Smooth muscle cell (in vitro differentiated cells): ENCODE measurements around the gene DCST1. TPM values are rescaled to one million over a fixed set of nuclear protein-coding genes. Genes with fewer than 3 reads are reported as not detected.

ENCODE experiments used
- DNase-seq: peaks from one replicate; lab custom pipeline; 2025; ENCODE audit not compliant: unreplicated experiment; lab: John Stamatoyannopoulos, UW
- H2AFZ ChIP-seq: fragments of 200-600 bp; sonication (generic); 2 replicates; pipeline ENCODE4 v1.6.0; 2016; ENCODE audit warnings: antibody characterized with exemption, low read depth, mild to moderate bottlenecking
- H3F3A ChIP-seq: fragments of 200-600 bp; sonication (generic); 2 replicates; pipeline ENCODE4 v1.6.0; 2017; ENCODE audit warnings: antibody characterized with exemption, low read depth
- H3K27ac ChIP-seq: fragments of 200-600 bp; sonication (generic); 2 replicates; pipeline ENCODE4 v1.5.1; 2016; ENCODE audit warnings: low read depth, mild to moderate bottlenecking
- H3K27me3 ChIP-seq: fragments of 200-600 bp; sonication (generic); 2 replicates; pipeline ENCODE4 v1.6.1; 2016; ENCODE audit warnings: low read depth, mild to moderate bottlenecking
- H3K36me3 ChIP-seq: fragments of 200-600 bp; sonication (generic); 2 replicates; pipeline ENCODE4 v1.5.1; 2016; ENCODE audit warnings: low read depth
- H3K4me1 ChIP-seq: fragments of 200-600 bp; sonication (generic); 2 replicates; pipeline ENCODE4 v1.5.1; 2016; ENCODE audit warnings: low read depth
- H3K4me2 ChIP-seq: fragments of 200-600 bp; sonication (generic); 2 replicates; pipeline ENCODE4 v1.6.0; 2016; ENCODE audit warnings: mild to moderate bottlenecking
- H3K4me3 ChIP-seq: fragments of 200-600 bp; sonication (generic); 2 replicates; pipeline ENCODE4 v1.5.1; 2016; ENCODE audit warnings: mild to moderate bottlenecking
- H3K79me2 ChIP-seq: fragments of 200-600 bp; sonication (generic); 2 replicates; pipeline ENCODE4 v1.6.0; 2016; ENCODE audit warnings: low read depth, mild to moderate bottlenecking
- H3K9ac ChIP-seq: fragments of 200-600 bp; sonication (generic); 2 replicates; pipeline ENCODE4 v1.6.0; 2016; ENCODE audit warnings: low read depth
- H3K9me3 ChIP-seq: fragments of 200-600 bp; sonication (generic); replicated peaks from 2 replicates; pipeline ENCODE4 v1.5.1; 2016; ENCODE audit warnings: low read depth
- H4K20me1 ChIP-seq: fragments of 200-600 bp; sonication (generic); 2 replicates; pipeline ENCODE4 v1.6.0; 2016; ENCODE audit warnings: low read depth
- CTCF ChIP-seq: fragments of 200-600 bp; sonication (generic); IDR thresholded peaks from 2 replicates; pipeline ENCODE4 v1.5.1; 2017; ENCODE audit warnings: borderline replicate concordance, mild to moderate bottlenecking, antibody characterized with exemption; ENCODE audit not compliant: insufficient read depth, poor library complexity, severe bottlenecking
- WGBS: methylation state at CpG from one replicate; pipeline ENCODE4 v1.1.7; 2016; ENCODE audit warnings: low lambda C conversion rate; 5-methylcytosine and 5-hydroxymethylcytosine counted together
- polyA plus RNA-seq: library from polyadenylated mRNA; unstranded; fragments of >200 nt; fragmentation: Nextera tagmentation; extraction: Ambion mirVana; gene quantifications from 2 replicates; pipeline ENCODE4 v1.2.1, GENCODE V29; 2016
- total RNA-seq: library from RNA; depleted of rRNA; stranded (reverse); fragments of >200 nt; gene quantifications from 2 replicates; pipeline ENCODE4 v1.2.3, GENCODE V29; 2014

Gene DCST1
- total and polyA plus RNA-seq, 2 experiments from 2014 or later, result not detected

GRCh38 chr1:155062151-155062686 lies 28.6 kb downstream of the DCST1 start:
- Histone ChIP-seq H3K9me3 (no peaks in the 10 kb centered on the region), H3K4me1 (peaks cover 21% of the 10 kb centered on the region), H3K4me3 (peak overlapping the region; percentile 99), H2AFZ (peak overlapping the region; percentile 86), H3K27me3 (no peaks in the 10 kb centered on the region), H4K20me1 (peaks cover 28% of the 10 kb centered on the region), H3K36me3 (no peaks in the 10 kb centered on the region), H3K79me2 (peaks cover 12% of the 10 kb centered on the region), H3K4me2 (peak overlapping the region; percentile 99), H3K9ac (no peak overlapping the region), H3F3A (no peaks in the 10 kb centered on the region), H3K27ac (no peak overlapping the region)
- DNase-seq, result no peak
- WGBS, result 2% methylated on average over 22 of the region's 29 CpGs
- TF ChIP-seq CTCF, result peak; percentile 10

GRCh38 chr1:155062702-155063411 lies 29.2 kb downstream of the DCST1 start:
- Histone ChIP-seq H3K9me3 (no peaks in the 10 kb centered on the region), H3K79me2 (peaks cover 12% of the 10 kb centered on the region), H3K4me1 (peaks cover 21% of the 10 kb centered on the region), H3K9ac (no peak overlapping the region), H3K27me3 (no peaks in the 10 kb centered on the region), H3K4me3 (peak overlapping the region; percentile 99), H3K36me3 (no peaks in the 10 kb centered on the region), H3K27ac (no peak overlapping the region), H4K20me1 (peaks cover 28% of the 10 kb centered on the region), H2AFZ (peak overlapping the region; percentile 86), H3F3A (no peaks in the 10 kb centered on the region), H3K4me2 (peak overlapping the region; percentile 99)
- WGBS, result 3% methylated on average over 43 of the region's 46 CpGs
- peak; percentile 47 for DNase-seq
- peak; percentile 69 for TF ChIP-seq CTCF

GRCh38 chr1:155063550-155064110 lies 30.0 kb downstream of the DCST1 start, which contains the start of gene EFNA4:
Gene EFNA4, plus strand, starts transcription at chr1:155063740. Its CDS starts 84 bp downstream, at chr1:155063824.
- Histone ChIP-seq H3K4me2 (peak within 1 kb of the TSS; percentile 99), H2AFZ (peak within 1 kb of the TSS; percentile 86), H3F3A (no peaks in the 10 kb centered on the region), H3K9ac (peak within 1 kb of the TSS; percentile 90), H3K9me3 (no peaks in the 10 kb centered on the region), H4K20me1 (peaks cover 29% of the 10 kb centered on the region), H3K27ac (peak within 1 kb of the TSS; percentile 66), H3K4me1 (peaks cover 21% of the 10 kb centered on the region), H3K36me3 (no peaks in the 10 kb centered on the region), H3K4me3 (peak within 1 kb of the TSS; percentile 99), H3K79me2 (peaks cover 12% of the 10 kb centered on the region), H3K27me3 (no peaks in the 10 kb centered on the region)
- no peak for TF ChIP-seq CTCF
- DNase-seq, result peak; percentile 30
- 1% methylated on average over 45 of the region's 57 CpGs for WGBS
